ENCODE data around the gene EIF5B. TPM values are rescaled to one million over a fixed set of nuclear protein-coding genes. Genes with fewer than 3 reads are reported as not detected.
"Not testable (repeated sequence)": the region's sequence is repeated elsewhere in the genome, so short reads cannot be mapped to it uniquely, and the experiment has no call there.

Gene EIF5B
- total RNA-seq, 2 donors from 2014 or later, result 50.7 to 81.0 TPM

DNA sequence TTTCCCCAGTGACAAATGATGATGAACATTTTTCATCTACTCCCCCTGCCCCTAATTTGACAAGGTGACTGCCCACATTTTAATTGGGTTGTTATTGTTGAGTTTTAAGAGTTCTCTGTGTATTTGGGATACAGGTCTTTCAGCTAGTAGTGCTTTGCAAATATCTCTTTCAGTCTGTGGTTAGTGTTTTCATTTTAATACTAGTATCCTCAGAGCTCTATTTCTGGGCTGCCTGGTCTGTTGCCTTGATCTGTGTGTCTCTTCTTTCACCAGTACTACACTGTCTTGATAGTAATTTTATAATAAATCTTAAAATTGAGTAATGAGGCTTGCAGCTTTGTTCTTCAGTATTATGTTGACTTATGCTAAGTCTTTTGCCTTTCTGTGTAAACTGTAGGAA, 19.7 kb downstream of the EIF5B start:
- TF ChIP-seq, protein P1, sequence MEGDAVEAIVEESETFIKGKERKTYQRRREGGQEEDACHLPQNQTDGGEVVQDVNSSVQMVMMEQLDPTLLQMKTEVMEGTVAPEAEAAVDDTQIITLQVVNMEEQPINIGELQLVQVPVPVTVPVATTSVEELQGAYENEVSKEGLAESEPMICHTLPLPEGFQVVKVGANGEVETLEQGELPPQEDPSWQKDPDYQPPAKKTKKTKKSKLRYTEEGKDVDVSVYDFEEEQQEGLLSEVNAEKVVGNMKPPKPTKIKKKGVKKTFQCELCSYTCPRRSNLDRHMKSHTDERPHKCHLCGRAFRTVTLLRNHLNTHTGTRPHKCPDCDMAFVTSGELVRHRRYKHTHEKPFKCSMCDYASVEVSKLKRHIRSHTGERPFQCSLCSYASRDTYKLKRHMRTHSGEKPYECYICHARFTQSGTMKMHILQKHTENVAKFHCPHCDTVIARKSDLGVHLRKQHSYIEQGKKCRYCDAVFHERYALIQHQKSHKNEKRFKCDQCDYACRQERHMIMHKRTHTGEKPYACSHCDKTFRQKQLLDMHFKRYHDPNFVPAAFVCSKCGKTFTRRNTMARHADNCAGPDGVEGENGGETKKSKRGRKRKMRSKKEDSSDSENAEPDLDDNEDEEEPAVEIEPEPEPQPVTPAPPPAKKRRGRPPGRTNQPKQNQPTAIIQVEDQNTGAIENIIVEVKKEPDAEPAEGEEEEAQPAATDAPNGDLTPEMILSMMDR (IDR thresholded peaks at IDR 0.05), result no peak
- no peaks in the 10 kb centered on the region for H3K27me3 ChIP-seq
- no peak overlapping the region for H3K4me3 ChIP-seq
- H3K9me3 ChIP-seq, result no peaks in the 10 kb centered on the region
- H3K36me3 ChIP-seq, result peaks cover 13% of the 10 kb centered on the region
- no peaks in the 10 kb centered on the region for H3K4me1 ChIP-seq
- no peak for DNase-seq (ENCODE audit: low spot score)
- H3K27ac ChIP-seq, result no peak overlapping the region

DNA sequence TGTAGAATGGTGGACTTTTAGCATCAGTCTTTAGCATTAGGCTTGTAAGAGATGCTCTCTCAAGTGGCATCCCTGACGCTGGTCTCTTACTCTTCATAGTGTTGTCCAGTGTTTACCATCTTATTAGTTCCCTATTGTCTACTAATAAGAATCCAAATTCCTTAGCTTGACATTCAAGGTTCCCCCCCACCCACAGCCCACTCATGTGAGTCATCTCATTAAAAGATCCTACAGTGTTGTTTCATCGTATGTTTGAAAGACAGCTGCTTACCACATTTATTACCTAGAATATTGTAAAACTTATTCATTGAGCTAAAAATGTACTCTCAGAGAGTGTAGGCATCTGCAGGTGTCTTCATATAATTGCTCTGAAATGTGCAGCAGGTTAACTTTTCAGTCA, 28.5 kb downstream of the EIF5B start:
- no peak overlapping the region for H3K27ac ChIP-seq
- no peaks in the 10 kb centered on the region for H3K9me3 ChIP-seq
- peaks cover 86% of the 10 kb centered on the region for H3K36me3 ChIP-seq
- H3K27me3 ChIP-seq, result no peaks in the 10 kb centered on the region
- no peak overlapping the region for H3K4me3 ChIP-seq
- TF ChIP-seq, protein P1 (IDR thresholded peaks at IDR 0.05), result no peak
- no peak for DNase-seq (ENCODE audit: low spot score)
- no peaks in the 10 kb centered on the region for H3K4me1 ChIP-seq

GRCh38 chr2:99368854-99369253, 31.7 kb downstream of the EIF5B start:
- H3K9me3 ChIP-seq; H3K27me3 ChIP-seq; H3K27ac ChIP-seq; H3K4me3 ChIP-seq; DNase-seq (ENCODE audit: low spot score); H3K4me1 ChIP-seq: not testable (repeated sequence)
- peaks cover 89% of the 10 kb centered on the region for H3K36me3 ChIP-seq

DNA sequence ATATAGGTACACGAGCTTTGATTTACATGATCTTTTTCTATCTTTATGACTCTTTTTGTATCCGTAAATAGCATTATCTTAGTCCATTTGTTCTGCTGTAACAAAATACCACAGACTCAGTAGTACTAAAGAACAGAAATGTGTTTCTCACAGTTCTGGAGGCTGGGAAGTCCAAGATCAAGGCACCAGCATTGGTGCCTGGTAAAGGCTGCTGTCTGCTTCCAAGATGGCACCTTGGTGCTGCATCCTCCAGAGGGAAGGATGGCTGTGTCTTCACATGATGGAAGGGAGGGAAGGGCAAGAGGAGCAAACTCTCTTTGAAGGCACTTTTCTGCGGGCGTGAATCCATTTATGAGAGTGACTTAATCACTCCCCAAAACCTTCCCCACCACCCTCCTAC, 36.0 kb downstream of the EIF5B start:
- H3K27me3 ChIP-seq, result no peaks in the 10 kb centered on the region
- DNase-seq (ENCODE audit: low spot score), result no peak
- no peaks in the 10 kb centered on the region for H3K4me1 ChIP-seq
- no peak overlapping the region for H3K27ac ChIP-seq
- H3K9me3 ChIP-seq, result peaks cover 0 to 5% of the 10 kb centered on the region in 2 donors
- H3K4me3 ChIP-seq, result no peak overlapping the region
- TF ChIP-seq, protein P1 (IDR thresholded peaks at IDR 0.05), result no peak
- peaks cover 75% of the 10 kb centered on the region for H3K36me3 ChIP-seq

DNA sequence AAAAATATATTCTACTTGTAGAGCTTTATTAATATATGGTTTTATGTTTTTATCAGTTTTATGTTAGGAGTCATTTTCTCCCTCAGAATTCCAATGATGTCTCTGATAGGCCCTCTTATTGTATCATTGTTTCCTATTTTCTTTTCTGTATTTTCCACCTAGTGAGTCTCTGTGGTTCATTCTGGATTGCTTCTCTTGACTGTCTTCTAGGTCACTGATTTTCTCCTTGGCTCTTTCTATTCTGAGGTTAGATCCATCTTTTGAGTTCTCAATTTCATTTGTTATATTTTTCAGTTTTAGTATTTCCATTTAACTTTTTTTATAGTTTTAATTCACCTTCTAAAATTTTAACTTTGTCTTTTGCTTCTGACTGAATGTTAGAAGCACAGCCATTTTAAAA, 37.6 kb downstream of the EIF5B start:
- no peak overlapping the region for H3K4me3 ChIP-seq
- no peak overlapping the region for H3K27ac ChIP-seq
- TF ChIP-seq, protein P1 (IDR thresholded peaks at IDR 0.05), result no peak
- no peak for DNase-seq (ENCODE audit: low spot score)
- peaks cover 71% of the 10 kb centered on the region for H3K36me3 ChIP-seq
- H3K9me3 ChIP-seq, result peaks cover 0 to 5% of the 10 kb centered on the region in 2 donors
- no peaks in the 10 kb centered on the region for H3K27me3 ChIP-seq
- H3K4me1 ChIP-seq, result no peaks in the 10 kb centered on the region

GRCh38 chr2:99376254-99376864, 39.2 kb downstream of the EIF5B start:
- Histone ChIP-seq H3K36me3 (peaks cover 71% of the 10 kb centered on the region), H3K4me3 (no peak overlapping the region), H3K9me3 (peaks cover 0 to 5% of the 10 kb centered on the region in 2 donors), H3K27me3 (no peaks in the 10 kb centered on the region), H3K27ac (no peak overlapping the region), H3K4me1 (no peaks in the 10 kb centered on the region)
- TF ChIP-seq, protein P1 (IDR thresholded peaks at IDR 0.05), result no peak
- no peak for DNase-seq (ENCODE audit: low spot score)
